OCI-LY7 (cell line): Measurements from ENCODE around the gene RNF19B. TPM values are rescaled to one million over a fixed set of nuclear protein-coding genes. Genes with fewer than 3 reads are reported as not detected.

ENCODE experiments used
- BruUV-seq: library from RNA; stranded (reverse); fragments of 400-500 nt; replicated peaks from 2 replicates; lab custom pipeline; 2021; lab: Mats Ljungman, UMichigan
- CTCF ChIA-PET: fragments of 300-600 bp; sonication (Branson Sonifier 250); formaldehyde crosslinking; loops from one replicate; lab custom pipeline; 2022; ENCODE audit warnings: antibody characterized with exemption; ENCODE audit not compliant: unreplicated experiment; lab: Charles Lee
- POLR2A ChIA-PET: fragments of 300-600 bp; sonication (Branson Sonifier 250); formaldehyde crosslinking; loops from one replicate; lab custom pipeline; 2022; ENCODE audit warnings: antibody characterized with exemption; lab: Charles Lee
- DNase-seq: peaks from one replicate; pipeline ENCODE4 v3.0.0-alpha.2; 2015; ENCODE audit warnings: low spot score
- H2AFZ ChIP-seq: fragments of 200-600 bp; sonication (generic), shearing (Covaris generic); 2 replicates; pipeline ENCODE4 v1.6.1; 2014; ENCODE audit warnings: mild to moderate bottlenecking, antibody characterized with exemption, low read length, moderate library complexity
- H3K27ac ChIP-seq: fragments of 200-600 bp; sonication (generic); 2 replicates; pipeline ENCODE4 v1.5.1; 2014; ENCODE audit warnings: mixed run types, low read depth, mild to moderate bottlenecking, moderate library complexity, low read length, inconsistent platforms; ENCODE audit not compliant: poor library complexity, severe bottlenecking
- H3K36me3 ChIP-seq: fragments of 200-600 bp; sonication (generic); 2 replicates; pipeline ENCODE4 v1.6.1; 2014; ENCODE audit warnings: mild to moderate bottlenecking, antibody characterized with exemption, low read length, moderate library complexity, mixed read lengths; ENCODE audit not compliant: insufficient read depth
- H3K4me1 ChIP-seq: fragments of 200-600 bp; sonication (generic); 2 replicates; pipeline ENCODE4 v1.5.1; 2014; ENCODE audit warnings: mild to moderate bottlenecking, low read length; ENCODE audit not compliant: insufficient read depth, poor library complexity, severe bottlenecking
- H3K4me2 ChIP-seq: fragments of 200-600 bp; sonication (generic); 2 replicates; pipeline ENCODE4 v1.6.1; 2014; ENCODE audit warnings: mild to moderate bottlenecking, low read length
- H3K4me3 ChIP-seq: fragments of 200-600 bp; sonication (generic); 2 replicates; pipeline ENCODE4 v1.5.1; 2014; ENCODE audit warnings: mild to moderate bottlenecking, low read depth, low read length; ENCODE audit not compliant: poor library complexity, severe bottlenecking
- H3K79me2 ChIP-seq: fragments of 200-600 bp; sonication (generic); 2 replicates; pipeline ENCODE4 v1.6.1; 2016; ENCODE audit warnings: low read depth, mild to moderate bottlenecking, low read length, moderate library complexity, mixed read lengths; ENCODE audit not compliant: insufficient read depth
- H3K9me2 ChIP-seq: fragments of 200-600 bp; sonication (generic); 2 replicates; pipeline ENCODE4 v1.6.1; 2016; ENCODE audit warnings: mild to moderate bottlenecking, low read length, mixed read lengths; ENCODE audit not compliant: insufficient read depth
- H3K9me3 ChIP-seq: fragments of 200-600 bp; sonication (generic); 2 replicates; pipeline ENCODE4 v1.6.1; 2014; ENCODE audit warnings: mild to moderate bottlenecking, mixed run types, low read length, mixed read lengths
- H4K20me1 ChIP-seq: fragments of 200-600 bp; sonication (generic); 2 replicates; pipeline ENCODE4 v1.6.1; 2014; ENCODE audit warnings: mild to moderate bottlenecking, antibody characterized with exemption, low read length, moderate library complexity, mixed read lengths; ENCODE audit not compliant: insufficient read depth
- CTCF ChIP-seq: fragments of 200-600 bp; sonication (generic); conservative IDR thresholded peaks from 2 replicates; pipeline ENCODE4 v1.5.1; 2014; ENCODE audit warnings: mild to moderate bottlenecking, antibody characterized with exemption, low read length, moderate library complexity, mixed read lengths
- EZH2phosphoT487 ChIP-seq: fragments of 200-600 bp; sonication (generic); IDR thresholded peaks from 2 replicates; pipeline ENCODE4 v1.6.1; 2018; ENCODE audit warnings: low read depth, borderline replicate concordance, mild to moderate bottlenecking, mixed run types, antibody characterized with exemption, low read length, moderate library complexity, mixed read lengths
- intact Hi-C: fragments of 100-400 bp; cut with micrococcal nuclease; formaldehyde crosslinking; loops from one replicate; pipeline ENCODE4 v1.10.0; 2022; ENCODE audit not compliant: unreplicated experiment
- total RNA-seq, 2 experiments: library from RNA; depleted of rRNA in 1 of 2; stranded (reverse); fragments of >200 nt in 1 of 2; shearing (Covaris generic) in 1 of 2; gene quantifications; 2 replicates each; pipeline ENCODE4 v1.2.3, GENCODE V29; 2014 to 2022

Gene RNF19B
- total RNA-seq, 2 experiments from 2014 or later, result 23.0 to 36.8 TPM

- Histone ChIP-seq H3K4me2 (no peak overlapping the region), H3K4me3 (no peak overlapping the region), H3K36me3 (no peaks in the 10 kb centered on the region), H4K20me1 (no peaks in the 10 kb centered on the region), H3K9me2 (no peaks in the 10 kb centered on the region), H2AFZ (no peak overlapping the region), H3K27ac (no peak overlapping the region), H3K79me2 (no peaks in the 10 kb centered on the region), H3K4me1 (no peaks in the 10 kb centered on the region), H3K9me3 (no peaks in the 10 kb centered on the region)
- intact Hi-C loops, result no loop called here
- BruUV-seq, result no TSS peak
- TF ChIP-seq EZH2phosphoT487 (no peak), CTCF (no peak)
- DNase-seq, result no peak
- ChIA-PET CTCF (no interaction called here), POLR2A (no interaction called here)
Observed at GRCh38 chr1:32972814-32973428, 8.3 kb upstream of the RNF19B start.

GRCh38 chr1:32971576-32971975 is 7.0 kb upstream of the RNF19B start:
- CTCF ChIA-PET, result no interaction called here
- no peaks in the 10 kb centered on the region for H3K9me2 ChIP-seq
- no peak for TF ChIP-seq EZH2phosphoT487
- no peak overlapping the region for H3K4me3 ChIP-seq
- H2AFZ ChIP-seq, result no peak overlapping the region
- POLR2A ChIA-PET, result interaction anchor here (2.0 kb wide), 1 partner anchor 9 kb away, joined by 9 read pairs; no protein-coding TSS in a partner anchor
- DNase-seq, result no peak
- H3K9me3 ChIP-seq, result no peaks in the 10 kb centered on the region
- no peak overlapping the region for H3K27ac ChIP-seq
- no peaks in the 10 kb centered on the region for H3K36me3 ChIP-seq
- no peaks in the 10 kb centered on the region for H4K20me1 ChIP-seq
- intact Hi-C loops, result no loop called here
- H3K4me2 ChIP-seq, result no peak overlapping the region
- H3K79me2 ChIP-seq, result no peaks in the 10 kb centered on the region
- no peaks in the 10 kb centered on the region for H3K4me1 ChIP-seq
- BruUV-seq, result no TSS peak

GRCh38 chr1:32971156-32971555 is 6.5 kb upstream of the RNF19B start:
- intact Hi-C loops, result no loop called here
- H3K9me2 ChIP-seq, result no peaks in the 10 kb centered on the region
- H3K4me1 ChIP-seq, result no peaks in the 10 kb centered on the region
- ChIA-PET POLR2A (interaction anchor here (0.9 to 2.0 kb wide), 2 partner anchors 9 to 18 kb away, joined by 5 to 9 read pairs; no protein-coding TSS in a partner anchor), CTCF (no interaction called here)
- H3K4me2 ChIP-seq, result no peak overlapping the region
- H3K36me3 ChIP-seq, result no peaks in the 10 kb centered on the region
- TF ChIP-seq CTCF (no peak), EZH2phosphoT487 (no peak)
- H4K20me1 ChIP-seq, result no peaks in the 10 kb centered on the region
- no peak overlapping the region for H3K27ac ChIP-seq
- no TSS peak for BruUV-seq
- no peaks in the 10 kb centered on the region for H3K79me2 ChIP-seq
- no peak overlapping the region for H2AFZ ChIP-seq
- DNase-seq, result no peak
- H3K9me3 ChIP-seq, result no peaks in the 10 kb centered on the region
- no peak overlapping the region for H3K4me3 ChIP-seq
